K562 (cell line): ENCODE data around the gene ATP6V0A1.

Experiments
- REST ChIP-seq, 2 experiments: fragments of 450-650 bp; formaldehyde crosslinking in 1 of 2; IDR thresholded peaks; 2 replicates each; pipeline versions ENCODE4 v1.4.0 to v1.6.1; 2014 to 2020; ENCODE audit warnings: mild to moderate bottlenecking in 2 of 2, borderline replicate concordance in 1 of 2, low read depth in 1 of 2
- ZBTB2 ChIP-seq: fragments of 450-650 bp; IDR thresholded peaks from 2 replicates; pipeline ENCODE4 v1.6.1; 2016; ENCODE audit warnings: antibody characterized with exemption

GRCh38 chr17:42509409-42509808 is 50.7 kb downstream of the ATP6V0A1 start:
- TF ChIP-seq ZBTB2 (no peak), REST (IDR thresholded peaks at IDR 0.05; ENCODE audit: borderline replicate concordance) (no peak), REST (CRISPR knock-in tag; IDR thresholded peaks at IDR 0.05; ENCODE audit: low read depth) (no peak)
